B cell (primary cell): ENCODE data around the gene ZCCHC7.

Source experiments
- EZH2 ChIP-seq: IDR thresholded peaks from 2 replicates; pipeline ENCODE4 v1.6.1; 2012; ENCODE audit warnings: borderline replicate concordance, low read depth, mild to moderate bottlenecking, moderate library complexity, low read length; ENCODE audit not compliant: insufficient read depth, poor library complexity, severe bottlenecking
- TF ChIP-seq, protein P1 (sequence below): fragments of 200-600 bp; IDR thresholded peaks from one replicate; pipeline ENCODE4 v1.8.0; 2022; ENCODE audit warnings: antibody characterized with exemption, mild to moderate bottlenecking

DNA sequence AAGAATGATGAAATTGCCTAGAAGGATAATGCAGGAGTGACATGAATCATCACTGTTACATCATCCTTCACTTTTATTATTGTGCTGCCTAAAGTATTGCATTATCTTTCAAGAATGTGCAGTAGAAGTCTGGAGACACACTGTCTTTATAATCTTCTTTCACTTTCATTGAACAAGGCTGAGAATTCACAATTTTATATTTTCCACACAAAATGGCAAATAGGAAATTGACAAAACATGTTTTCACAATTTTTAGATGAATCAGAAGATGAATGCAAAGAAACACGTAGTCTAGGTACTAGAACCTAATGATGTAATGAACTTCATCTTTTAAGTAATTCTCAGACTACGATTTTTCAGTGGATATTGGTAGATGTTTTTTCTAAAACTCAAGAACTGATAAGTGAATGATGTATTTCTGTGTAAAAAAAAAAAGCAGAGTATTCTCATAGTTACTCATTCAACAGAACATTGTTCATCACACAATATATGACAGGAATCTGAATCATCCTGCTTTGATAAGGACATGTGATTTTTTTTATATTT, 170.6 kb downstream of the ZCCHC7 start:
- TF ChIP-seq, protein P1, sequence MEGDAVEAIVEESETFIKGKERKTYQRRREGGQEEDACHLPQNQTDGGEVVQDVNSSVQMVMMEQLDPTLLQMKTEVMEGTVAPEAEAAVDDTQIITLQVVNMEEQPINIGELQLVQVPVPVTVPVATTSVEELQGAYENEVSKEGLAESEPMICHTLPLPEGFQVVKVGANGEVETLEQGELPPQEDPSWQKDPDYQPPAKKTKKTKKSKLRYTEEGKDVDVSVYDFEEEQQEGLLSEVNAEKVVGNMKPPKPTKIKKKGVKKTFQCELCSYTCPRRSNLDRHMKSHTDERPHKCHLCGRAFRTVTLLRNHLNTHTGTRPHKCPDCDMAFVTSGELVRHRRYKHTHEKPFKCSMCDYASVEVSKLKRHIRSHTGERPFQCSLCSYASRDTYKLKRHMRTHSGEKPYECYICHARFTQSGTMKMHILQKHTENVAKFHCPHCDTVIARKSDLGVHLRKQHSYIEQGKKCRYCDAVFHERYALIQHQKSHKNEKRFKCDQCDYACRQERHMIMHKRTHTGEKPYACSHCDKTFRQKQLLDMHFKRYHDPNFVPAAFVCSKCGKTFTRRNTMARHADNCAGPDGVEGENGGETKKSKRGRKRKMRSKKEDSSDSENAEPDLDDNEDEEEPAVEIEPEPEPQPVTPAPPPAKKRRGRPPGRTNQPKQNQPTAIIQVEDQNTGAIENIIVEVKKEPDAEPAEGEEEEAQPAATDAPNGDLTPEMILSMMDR = no peak
- no peak for TF ChIP-seq EZH2
